GM12874 (cell line): Measurements from ENCODE around the gene TRIM47.

ENCODE experiments used
- CTCF ChIP-seq: IDR thresholded peaks from 2 replicates; pipeline ENCODE4 v1.5.1; 2011; ENCODE audit warnings: low read depth, mild to moderate bottlenecking, control low read depth, low read length, moderate library complexity; ENCODE audit not compliant: insufficient read depth

Gene TRIM47

GRCh38 chr17:75840799-75841164 is 37.6 kb downstream of the TRIM47 start:
- TF ChIP-seq CTCF: no peak

- no peak for TF ChIP-seq CTCF
These were observed 38.2 kb downstream of the TRIM47 start for GRCh38 chr17:75839942-75840798.

GRCh38 chr17:75838410-75838809 is 40.0 kb downstream of the TRIM47 start:
- no peak for TF ChIP-seq CTCF

- TF ChIP-seq CTCF: no peak
These were observed 40.5 kb downstream of the TRIM47 start for GRCh38 chr17:75837899-75838298.

GRCh38 chr17:75836605-75837004 is 41.8 kb downstream of the TRIM47 start:
- TF ChIP-seq CTCF: no peak

- TF ChIP-seq CTCF: no peak
These were observed 42.8 kb downstream of the TRIM47 start for GRCh38 chr17:75835654-75835987.

- no peak for TF ChIP-seq CTCF
These were observed 43.3 kb downstream of the TRIM47 start for GRCh38 chr17:75834928-75835653.
